Measurements from ENCODE around the gene APOL5. TPM values are rescaled to one million over a fixed set of nuclear protein-coding genes. Genes with fewer than 3 reads are reported as not detected.

APOL5 gene
- total and polyA plus RNA-seq, 4 donors: not detected

GRCh38 chr22:35687461-35687860 lies 30.2 kb upstream of the APOL5 start:
- DNase-seq (no peak), ATAC-seq (ENCODE audit: insufficient read depth, low FRiP score) (no peak)
- Histone ChIP-seq H3K27ac (ENCODE audit: low read depth in 1 of 2, low read length in 1 of 2) (no peak overlapping the region), H3K9me3 (ENCODE audit: control insufficient read depth in 4 of 4, insufficient read depth in 3 of 4, low read length in 3 of 4) (peaks cover 0 to 2% (median 0%) of the 10 kb centered on the region in 4 donors), H3K36me3 (ENCODE audit: control insufficient read depth in 4 of 4, insufficient read depth in 4 of 4, low read length in 4 of 4) (no peaks in the 10 kb centered on the region), H3K27me3 (ENCODE audit: control insufficient read depth in 3 of 3, insufficient read depth in 3 of 3, low read length in 2 of 3) (no peaks in the 10 kb centered on the region), H3K4me3 (no peak overlapping the region), H3K4me1 (ENCODE audit: control insufficient read depth in 5 of 5, insufficient read depth in 5 of 5, low read length in 5 of 5) (peaks cover 0 to 2% (median 0%) of the 10 kb centered on the region in 5 donors), H3K9ac (ENCODE audit: insufficient read depth in 1 of 2, low read length in 2 of 2) (no peak overlapping the region)
- WGBS, 2 donors: 81 to 86% methylated on average over 6 of the region's 6 CpGs
- no peak for TF ChIP-seq CTCF (IDR thresholded peaks at IDR 0.05; ENCODE audit: control extremely low read depth, extremely low read depth)

- DNase-seq: no peak
- Histone ChIP-seq H3K4me1 (ENCODE audit: control insufficient read depth in 5 of 5, insufficient read depth in 5 of 5, low read length in 5 of 5) (peaks cover 0 to 2% (median 0%) of the 10 kb centered on the region in 5 donors), H3K27me3 (ENCODE audit: control insufficient read depth in 3 of 3, insufficient read depth in 3 of 3, low read length in 2 of 3) (no peaks in the 10 kb centered on the region), H3K36me3 (ENCODE audit: control insufficient read depth in 4 of 4, insufficient read depth in 4 of 4, low read length in 4 of 4) (no peaks in the 10 kb centered on the region), H3K9me3 (ENCODE audit: control insufficient read depth in 4 of 4, insufficient read depth in 3 of 4, low read length in 3 of 4) (peaks cover 0 to 2% (median 0%) of the 10 kb centered on the region in 4 donors), H3K4me3 (no peak overlapping the region), H3K9ac (ENCODE audit: insufficient read depth in 1 of 2, low read length in 2 of 2) (no peak overlapping the region), H3K27ac (ENCODE audit: low read depth in 1 of 2, low read length in 1 of 2) (no peak overlapping the region)
- no peak for TF ChIP-seq CTCF (IDR thresholded peaks at IDR 0.05; ENCODE audit: control extremely low read depth, extremely low read depth)
- no peak for ATAC-seq (ENCODE audit: insufficient read depth, low FRiP score)
- WGBS, 2 donors: 84 to 87% methylated on average over 10 of the region's 10 CpGs
These were observed 28.6 kb upstream of the APOL5 start for GRCh38 chr22:35688913-35689675.

GRCh38 chr22:35690001-35690400 lies 27.7 kb upstream of the APOL5 start:
- ATAC-seq (ENCODE audit: insufficient read depth, low FRiP score): no peak
- TF ChIP-seq CTCF (IDR thresholded peaks at IDR 0.05; ENCODE audit: control extremely low read depth, extremely low read depth): no peak
- H3K27ac ChIP-seq (ENCODE audit: low read depth in 1 of 2, low read length in 1 of 2): no peak overlapping the region

More at GRCh38 chr22:35690001-35690400, 27.7 kb upstream of the APOL5 start:
- peaks cover 0 to 2% (median 0%) of the 10 kb centered on the region in 4 donors for H3K9me3 ChIP-seq (ENCODE audit: control insufficient read depth in 4 of 4, insufficient read depth in 3 of 4, low read length in 3 of 4)
- 21 to 39% methylated on average over 1 of the region's 1 CpG for WGBS, 2 donors
- H3K27me3 ChIP-seq (ENCODE audit: control insufficient read depth in 3 of 3, insufficient read depth in 3 of 3, low read length in 2 of 3): no peaks in the 10 kb centered on the region
- no peaks in the 10 kb centered on the region for H3K4me1 ChIP-seq (ENCODE audit: control insufficient read depth in 5 of 5, insufficient read depth in 5 of 5, low read length in 5 of 5)
- DNase-seq: no peak
- no peak overlapping the region for H3K4me3 ChIP-seq
- no peaks in the 10 kb centered on the region for H3K36me3 ChIP-seq (ENCODE audit: control insufficient read depth in 4 of 4, insufficient read depth in 4 of 4, low read length in 4 of 4)
- H3K9ac ChIP-seq (ENCODE audit: insufficient read depth in 1 of 2, low read length in 2 of 2): no peak overlapping the region
